ENCODE measurements around the gene TLNRD1. TPM values are rescaled to one million over a fixed set of nuclear protein-coding genes. Genes with fewer than 3 reads are reported as not detected.

Gene TLNRD1
- total RNA-seq, 1 donor from 2014 or later = 5.7 TPM

DNA sequence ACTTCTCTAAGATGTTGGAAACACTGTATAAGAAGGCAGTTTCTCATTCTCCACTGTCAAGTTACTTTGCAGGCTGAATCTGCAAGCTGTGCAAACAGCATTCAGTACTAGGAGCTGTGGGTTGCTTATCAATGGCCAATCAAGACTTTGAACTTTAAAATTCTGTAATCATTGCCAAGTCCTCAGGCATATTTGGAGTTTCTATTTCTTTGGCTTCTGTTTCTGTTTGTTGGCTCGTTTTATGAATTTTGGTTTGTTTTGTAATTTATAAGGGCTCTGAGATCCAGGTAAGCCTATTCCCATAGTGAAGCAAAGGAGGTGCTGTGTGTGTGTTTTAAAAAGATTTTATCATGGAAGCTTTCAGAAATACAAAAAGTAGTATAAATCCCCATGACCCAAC lies 32.1 kb downstream of the TLNRD1 start:
- H3K36me3 ChIP-seq (ENCODE audit: control insufficient read depth in 3 of 3, insufficient read depth in 3 of 3, low read length in 3 of 3) = no peaks in the 10 kb centered on the region

GRCh38 chr15:81033508-81033907 lies 32.8 kb downstream of the TLNRD1 start:
- no peak overlapping the region for H3K27ac ChIP-seq (ENCODE audit: low read depth, low read length)
- H3K4me1 ChIP-seq (ENCODE audit: control insufficient read depth in 3 of 3, insufficient read depth in 3 of 3, low read length in 3 of 3) = peaks cover 0 to 2% (median 0%) of the 10 kb centered on the region in 3 donors
- H3K27me3 ChIP-seq (ENCODE audit: control insufficient read depth in 3 of 3, insufficient read depth in 3 of 3, low read length in 3 of 3) = no peaks in the 10 kb centered on the region
- no peak overlapping the region for H3K4me3 ChIP-seq (ENCODE audit: low read length in 3 of 3)
- H3K36me3 ChIP-seq (ENCODE audit: control insufficient read depth in 3 of 3, insufficient read depth in 3 of 3, low read length in 3 of 3) = no peaks in the 10 kb centered on the region
- H3K9me3 ChIP-seq (ENCODE audit: control insufficient read depth in 3 of 3, low read length in 3 of 3) = no peaks in the 10 kb centered on the region
- H3K9ac ChIP-seq (ENCODE audit: low read depth in 1 of 3, low read length in 3 of 3) = no peak overlapping the region

More for the DNA sequence above, 32.1 kb downstream of the TLNRD1 start:
- Histone ChIP-seq H3K9me3 (ENCODE audit: control insufficient read depth in 3 of 3, low read length in 3 of 3) (no peaks in the 10 kb centered on the region), H3K27me3 (ENCODE audit: control insufficient read depth in 3 of 3, insufficient read depth in 3 of 3, low read length in 3 of 3) (no peaks in the 10 kb centered on the region), H3K4me3 (ENCODE audit: low read length in 3 of 3) (no peak overlapping the region), H3K9ac (ENCODE audit: low read depth in 1 of 3, low read length in 3 of 3) (no peak overlapping the region), H3K27ac (ENCODE audit: low read depth, low read length) (no peak overlapping the region), H3K4me1 (ENCODE audit: control insufficient read depth in 3 of 3, insufficient read depth in 3 of 3, low read length in 3 of 3) (peaks cover 0 to 2% (median 0%) of the 10 kb centered on the region in 3 donors)

GRCh38 chr15:81037952-81038743 lies 37.4 kb downstream of the TLNRD1 start:
- Histone ChIP-seq H3K27me3 (ENCODE audit: control insufficient read depth in 3 of 3, insufficient read depth in 3 of 3, low read length in 3 of 3) (no peaks in the 10 kb centered on the region), H3K9me3 (ENCODE audit: control insufficient read depth in 3 of 3, low read length in 3 of 3) (no peaks in the 10 kb centered on the region), H3K27ac (ENCODE audit: low read depth, low read length) (no peak overlapping the region), H3K4me1 (ENCODE audit: control insufficient read depth in 3 of 3, insufficient read depth in 3 of 3, low read length in 3 of 3) (peaks cover 0 to 5% (median 4%) of the 10 kb centered on the region in 3 donors), H3K4me3 (ENCODE audit: low read length in 3 of 3) (no peak overlapping the region), H3K36me3 (ENCODE audit: control insufficient read depth in 3 of 3, insufficient read depth in 3 of 3, low read length in 3 of 3) (no peaks in the 10 kb centered on the region), H3K9ac (ENCODE audit: low read depth in 1 of 3, low read length in 3 of 3) (no peak overlapping the region)

DNA sequence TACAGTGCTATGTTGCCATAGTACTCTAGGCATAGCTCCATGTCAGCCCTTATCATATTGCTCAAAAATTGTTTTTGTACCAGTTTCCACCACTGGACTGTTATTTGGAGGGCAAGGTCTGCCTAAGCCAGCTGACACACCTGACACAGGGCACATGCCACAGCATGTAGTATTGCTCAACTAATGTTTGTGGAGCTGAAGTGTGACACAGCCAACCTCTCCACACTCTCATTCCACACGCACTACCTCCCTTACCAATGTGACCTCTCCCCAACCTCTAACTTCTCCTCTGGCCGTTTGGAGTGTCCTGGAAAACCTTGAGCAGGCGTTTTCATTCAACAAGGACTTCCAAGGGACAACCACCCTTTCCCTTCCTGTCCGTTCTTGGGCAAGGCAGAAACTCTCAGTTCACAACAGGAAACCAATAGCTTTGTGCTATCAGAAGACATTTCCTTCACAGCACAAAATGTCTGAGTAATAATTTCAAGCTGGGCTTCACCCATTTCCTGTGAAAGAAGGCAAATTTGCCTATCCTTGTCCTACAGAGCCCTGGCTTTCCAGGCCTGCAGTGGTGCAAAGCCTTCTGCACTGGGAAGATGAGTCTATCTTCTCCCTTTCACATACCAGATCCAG lies 38.4 kb downstream of the TLNRD1 start:
- H3K4me3 ChIP-seq (ENCODE audit: low read length in 3 of 3) = no peak overlapping the region
- H3K9ac ChIP-seq (ENCODE audit: low read depth in 1 of 3, low read length in 3 of 3) = no peak overlapping the region
- H3K36me3 ChIP-seq (ENCODE audit: control insufficient read depth in 3 of 3, insufficient read depth in 3 of 3, low read length in 3 of 3) = no peaks in the 10 kb centered on the region
- no peaks in the 10 kb centered on the region for H3K27me3 ChIP-seq (ENCODE audit: control insufficient read depth in 3 of 3, insufficient read depth in 3 of 3, low read length in 3 of 3)
- H3K4me1 ChIP-seq (ENCODE audit: control insufficient read depth in 3 of 3, insufficient read depth in 3 of 3, low read length in 3 of 3) = peaks cover 0 to 5% (median 4%) of the 10 kb centered on the region in 3 donors
- H3K9me3 ChIP-seq (ENCODE audit: control insufficient read depth in 3 of 3, low read length in 3 of 3) = no peaks in the 10 kb centered on the region
- no peak overlapping the region for H3K27ac ChIP-seq (ENCODE audit: low read depth, low read length)

DNA sequence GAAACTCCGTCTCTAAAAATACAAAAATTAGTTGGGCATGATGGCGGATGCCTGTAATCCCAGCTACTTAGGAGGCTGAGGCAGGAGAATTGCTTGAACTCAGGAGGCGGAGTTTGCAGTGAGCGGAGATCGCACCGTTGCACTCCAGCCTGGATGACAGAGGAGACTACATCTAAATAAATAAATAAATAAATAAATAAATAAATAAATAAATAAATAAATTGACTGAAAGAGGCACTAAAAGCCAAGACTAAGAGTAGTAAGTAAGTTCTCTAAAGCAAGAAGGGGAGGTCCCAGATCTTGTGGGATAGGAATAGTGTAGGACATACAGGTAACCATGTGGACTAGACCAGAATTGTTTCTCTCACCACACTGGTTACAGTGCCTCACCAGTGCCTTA lies 40.0 kb downstream of the TLNRD1 start:
- H3K4me1 ChIP-seq (ENCODE audit: control insufficient read depth in 3 of 3, insufficient read depth in 3 of 3, low read length in 3 of 3) = peaks cover 0 to 5% (median 4%) of the 10 kb centered on the region in 3 donors
- no peaks in the 10 kb centered on the region for H3K36me3 ChIP-seq (ENCODE audit: control insufficient read depth in 3 of 3, insufficient read depth in 3 of 3, low read length in 3 of 3)
- no peaks in the 10 kb centered on the region for H3K27me3 ChIP-seq (ENCODE audit: control insufficient read depth in 3 of 3, insufficient read depth in 3 of 3, low read length in 3 of 3)
- H3K9me3 ChIP-seq (ENCODE audit: control insufficient read depth in 3 of 3, low read length in 3 of 3) = no peaks in the 10 kb centered on the region
- no peak overlapping the region for H3K4me3 ChIP-seq (ENCODE audit: low read length in 3 of 3)
- no peak overlapping the region for H3K27ac ChIP-seq (ENCODE audit: low read depth, low read length)
- H3K9ac ChIP-seq (ENCODE audit: low read depth in 1 of 3, low read length in 3 of 3) = no peak overlapping the region

- Histone ChIP-seq H3K27me3 (ENCODE audit: control insufficient read depth in 3 of 3, insufficient read depth in 3 of 3, low read length in 3 of 3) (no peaks in the 10 kb centered on the region), H3K4me3 (ENCODE audit: low read length in 3 of 3) (no peak overlapping the region), H3K9ac (ENCODE audit: low read depth in 1 of 3, low read length in 3 of 3) (no peak overlapping the region), H3K36me3 (ENCODE audit: control insufficient read depth in 3 of 3, insufficient read depth in 3 of 3, low read length in 3 of 3) (no peaks in the 10 kb centered on the region), H3K4me1 (ENCODE audit: control insufficient read depth in 3 of 3, insufficient read depth in 3 of 3, low read length in 3 of 3) (peaks cover 0 to 5% (median 4%) of the 10 kb centered on the region in 3 donors), H3K27ac (ENCODE audit: low read depth, low read length) (no peak overlapping the region), H3K9me3 (ENCODE audit: control insufficient read depth in 3 of 3, low read length in 3 of 3) (no peaks in the 10 kb centered on the region)
Observed at GRCh38 chr15:81043281-81043934, 42.7 kb downstream of the TLNRD1 start.

DNA sequence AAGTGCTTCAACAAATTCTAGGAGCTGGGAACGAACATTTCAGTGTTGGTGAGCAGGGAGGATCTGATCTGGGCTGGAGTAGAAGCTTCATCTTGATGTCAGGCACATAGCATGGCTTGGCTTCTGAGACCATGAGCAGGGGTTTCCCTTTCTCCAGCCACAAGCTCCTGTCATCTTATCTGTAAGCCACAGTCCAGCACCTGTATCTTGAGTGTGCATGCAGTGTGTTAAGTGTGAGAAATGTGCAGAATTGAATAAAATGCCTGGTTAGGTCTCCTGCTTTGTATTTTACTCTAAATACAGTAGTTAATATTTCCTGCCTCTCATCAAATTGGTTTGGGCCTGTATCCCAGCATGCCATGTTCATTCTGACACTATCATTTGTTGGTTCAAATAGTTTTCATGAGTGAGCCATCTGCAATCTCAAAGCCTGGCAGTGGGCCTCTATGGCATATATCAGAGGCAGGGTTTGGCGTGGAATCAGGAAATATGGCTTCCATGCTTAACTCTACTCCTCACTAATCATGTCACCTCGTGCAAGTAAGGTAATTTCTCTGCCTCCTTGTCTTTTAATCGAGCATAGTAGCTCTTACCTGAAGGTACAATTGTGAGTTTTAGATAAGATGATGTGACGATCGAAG lies 43.3 kb downstream of the TLNRD1 start:
- Histone ChIP-seq H3K27ac (ENCODE audit: low read depth, low read length) (no peak overlapping the region), H3K9me3 (ENCODE audit: control insufficient read depth in 3 of 3, low read length in 3 of 3) (no peaks in the 10 kb centered on the region), H3K9ac (ENCODE audit: low read depth in 1 of 3, low read length in 3 of 3) (no peak overlapping the region), H3K4me3 (ENCODE audit: low read length in 3 of 3) (no peak overlapping the region), H3K4me1 (ENCODE audit: control insufficient read depth in 3 of 3, insufficient read depth in 3 of 3, low read length in 3 of 3) (peaks cover 0 to 1% (median under 1%) of the 10 kb centered on the region in 3 donors), H3K27me3 (ENCODE audit: control insufficient read depth in 3 of 3, insufficient read depth in 3 of 3, low read length in 3 of 3) (no peaks in the 10 kb centered on the region), H3K36me3 (ENCODE audit: control insufficient read depth in 3 of 3, insufficient read depth in 3 of 3, low read length in 3 of 3) (no peaks in the 10 kb centered on the region)

DNA sequence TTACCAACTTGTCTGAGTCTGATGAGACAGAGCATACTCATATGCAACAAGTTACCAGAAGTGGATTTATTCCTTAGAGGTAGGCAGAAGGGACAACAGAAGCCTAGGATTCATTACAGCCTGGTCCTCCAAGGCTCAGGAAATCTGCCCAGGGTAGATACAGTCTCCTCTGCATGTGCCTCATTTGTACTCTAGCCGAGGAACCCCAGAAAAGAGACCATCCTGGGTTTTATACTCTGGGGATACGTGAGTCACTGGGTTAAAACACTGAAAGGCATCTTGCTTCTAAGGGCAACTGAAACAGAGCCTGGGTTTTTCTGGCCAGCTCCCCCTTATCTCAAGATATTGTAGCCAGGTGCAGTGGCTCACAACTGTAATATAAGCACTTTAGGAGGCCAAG lies 45.6 kb downstream of the TLNRD1 start:
- H3K27me3 ChIP-seq (ENCODE audit: control insufficient read depth in 3 of 3, insufficient read depth in 3 of 3, low read length in 3 of 3) = no peaks in the 10 kb centered on the region
- H3K36me3 ChIP-seq (ENCODE audit: control insufficient read depth in 3 of 3, insufficient read depth in 3 of 3, low read length in 3 of 3) = no peaks in the 10 kb centered on the region
- H3K9ac ChIP-seq (ENCODE audit: low read depth in 1 of 3, low read length in 3 of 3) = no peak overlapping the region
- H3K4me1 ChIP-seq (ENCODE audit: control insufficient read depth in 3 of 3, insufficient read depth in 3 of 3, low read length in 3 of 3) = no peaks in the 10 kb centered on the region
- H3K4me3 ChIP-seq (ENCODE audit: low read length in 3 of 3) = no peak overlapping the region
- H3K27ac ChIP-seq (ENCODE audit: low read depth, low read length) = no peak overlapping the region
- no peaks in the 10 kb centered on the region for H3K9me3 ChIP-seq (ENCODE audit: control insufficient read depth in 3 of 3, low read length in 3 of 3)

DNA sequence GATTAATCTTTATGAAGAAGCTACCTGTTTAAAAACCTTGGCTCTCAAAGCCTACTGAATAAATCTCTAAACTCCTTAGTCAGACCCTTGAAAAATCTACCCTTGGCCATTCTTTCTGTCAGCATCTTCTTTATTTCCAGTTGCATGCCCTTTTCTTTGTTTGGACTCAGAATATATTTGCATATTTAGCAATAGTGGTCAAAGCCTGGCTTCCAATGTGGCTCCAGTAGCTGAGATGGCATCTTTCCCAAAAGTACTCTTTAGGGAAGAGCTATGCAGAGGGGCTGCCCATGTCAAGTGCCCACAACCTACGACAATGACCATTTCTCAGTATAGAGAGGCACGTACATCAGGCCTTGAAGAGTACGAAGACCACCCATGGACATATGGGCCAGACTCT lies 47.2 kb downstream of the TLNRD1 start:
- no peak overlapping the region for H3K27ac ChIP-seq (ENCODE audit: low read depth, low read length)
- H3K36me3 ChIP-seq (ENCODE audit: control insufficient read depth in 3 of 3, insufficient read depth in 3 of 3, low read length in 3 of 3) = no peaks in the 10 kb centered on the region
- no peaks in the 10 kb centered on the region for H3K27me3 ChIP-seq (ENCODE audit: control insufficient read depth in 3 of 3, insufficient read depth in 3 of 3, low read length in 3 of 3)
- H3K9ac ChIP-seq (ENCODE audit: low read depth in 1 of 3, low read length in 3 of 3) = no peak overlapping the region
- no peaks in the 10 kb centered on the region for H3K9me3 ChIP-seq (ENCODE audit: control insufficient read depth in 3 of 3, low read length in 3 of 3)
- H3K4me3 ChIP-seq (ENCODE audit: low read length in 3 of 3) = no peak overlapping the region
- H3K4me1 ChIP-seq (ENCODE audit: control insufficient read depth in 3 of 3, insufficient read depth in 3 of 3, low read length in 3 of 3) = no peaks in the 10 kb centered on the region

Measured in skeletal muscle tissue (tissue), 4 donors.